HL-60 (cell line): ENCODE data around the gene CASTOR1.

Experiments used
- DNase-seq, 2 experiments: peaks; one replicate each; pipeline ENCODE4 v3.0.0-alpha.2; 2010 to 2020; ENCODE audit warnings: low read depth in 1 of 2, low spot score in 1 of 2
- H3K27ac ChIP-seq: fragments of 250-450 bp; sonication (Bioruptor Pico); replicated peaks from 2 replicates; pipeline ENCODE4 v1.5.1; 2020; ENCODE audit warnings: mild to moderate bottlenecking, moderate library complexity
- H3K27me3 ChIP-seq: fragments of 250-450 bp; sonication (Bioruptor Pico); 2 replicates; pipeline ENCODE4 v1.5.1; 2021; ENCODE audit warnings: mild to moderate bottlenecking, moderate library complexity; ENCODE audit not compliant: insufficient read depth, poor library complexity, severe bottlenecking
- H3K4me3 ChIP-seq: replicated peaks from 2 replicates; pipeline ENCODE4 v1.5.1; 2011; ENCODE audit warnings: mild to moderate bottlenecking, control low read depth, low read length; ENCODE audit not compliant: insufficient read depth
- CTCF ChIP-seq: IDR thresholded peaks from one replicate; pipeline ENCODE4 v1.5.1; 2011; ENCODE audit warnings: low read length, control low read depth, inconsistent platforms; ENCODE audit not compliant: insufficient read depth
- GABPA ChIP-seq: IDR thresholded peaks from 2 replicates; pipeline ENCODE4 v1.6.1; 2012; ENCODE audit warnings: low read depth
- POLR2AphosphoS5 ChIP-seq: IDR thresholded peaks from 2 replicates; pipeline ENCODE4 v1.6.1; 2012; ENCODE audit warnings: low read depth
- REST ChIP-seq: IDR thresholded peaks from 2 replicates; pipeline ENCODE4 v1.6.1; 2012; ENCODE audit warnings: low read depth; ENCODE audit not compliant: insufficient replicate concordance
- SPI1 ChIP-seq: IDR thresholded peaks from 2 replicates; pipeline ENCODE4 v1.6.1; 2012; ENCODE audit warnings: low read depth, mild to moderate bottlenecking, borderline replicate concordance

The CASTOR1 gene

GRCh38 chr22:30336752-30337460 is 47.6 kb upstream of the CASTOR1 start:
- no peaks in the 10 kb centered on the region for H3K27me3 ChIP-seq
- TF ChIP-seq POLR2AphosphoS5 (no peak), REST (no peak), CTCF (no peak), SPI1 (no peak), GABPA (no peak)
- H3K4me3 ChIP-seq = no peak overlapping the region
- H3K27ac ChIP-seq = no peak overlapping the region
- no peak for DNase-seq

- no peak for DNase-seq
- Histone ChIP-seq H3K4me3 (no peak overlapping the region), H3K27ac (no peak overlapping the region), H3K27me3 (no peaks in the 10 kb centered on the region)
- no peak for TF ChIP-seq SPI1
These were observed 45.9 kb upstream of the CASTOR1 start for GRCh38 chr22:30335236-30335635.

GRCh38 chr22:30334646-30335045 is 45.3 kb upstream of the CASTOR1 start:
- no peak for DNase-seq
- no peak overlapping the region for H3K4me3 ChIP-seq
- H3K27me3 ChIP-seq = no peaks in the 10 kb centered on the region
- no peak overlapping the region for H3K27ac ChIP-seq
- TF ChIP-seq REST = no peak
- TF ChIP-seq SPI1 = no peak
- no peak for TF ChIP-seq CTCF
- TF ChIP-seq GABPA = no peak
- TF ChIP-seq POLR2AphosphoS5 = no peak

- Histone ChIP-seq H3K27ac (no peak overlapping the region), H3K27me3 (no peaks in the 10 kb centered on the region), H3K4me3 (no peak overlapping the region)
- no peak for DNase-seq
- TF ChIP-seq CTCF (no peak), SPI1 (no peak), GABPA (no peak), REST (no peak), POLR2AphosphoS5 (no peak)
These were observed 44.4 kb upstream of the CASTOR1 start for GRCh38 chr22:30333707-30334087.
